Activated CD4-positive, alpha-beta T cell treated with anti-CD3 and anti-CD28 coated beads for 36 hours (primary cell): ENCODE results near the gene PARP8. TPM values are rescaled to one million over a fixed set of nuclear protein-coding genes. Genes with fewer than 3 reads are reported as not detected.
"Not testable (repeated sequence)": the region's sequence is repeated elsewhere in the genome, so short reads cannot be mapped to it uniquely, and the experiment has no call there.

Source experiments
- ATAC-seq: fragments of 200-7000 bp; cut with Tn5 transposase; one replicate; pipeline ENCODE4 v1.10.0; 2021; ENCODE audit warnings: mild to moderate bottlenecking, moderate library complexity
- CTCF ChIA-PET: fragments of 350-600 bp; sonication (Branson Sonifier 250); formaldehyde crosslinking; loops from one replicate; lab custom pipeline; 2021; ENCODE audit warnings: antibody characterized with exemption; lab: Charles Lee
- POLR2A ChIA-PET: fragments of 350-600 bp; sonication (Branson Sonifier 250); formaldehyde crosslinking; loops from one replicate; lab custom pipeline; 2021; ENCODE audit warnings: antibody characterized with exemption, inconsistent platforms; lab: Charles Lee
- DNase-seq: peaks from one replicate; pipeline ENCODE4 v3.0.0-alpha.2; 2020
- H3K27ac Mint-ChIP-seq: one replicate; pipeline ENCODE4 v1.8.0; 2021; ENCODE audit warnings: mixed read lengths
- H3K27me3 Mint-ChIP-seq: one replicate; pipeline ENCODE4 v1.8.0; 2021; ENCODE audit warnings: mixed read lengths
- H3K36me3 Mint-ChIP-seq: one replicate; pipeline ENCODE4 v1.8.0; 2021; ENCODE audit warnings: low read depth, mixed read lengths
- H3K4me1 Mint-ChIP-seq: one replicate; pipeline ENCODE4 v1.8.0; 2021; ENCODE audit warnings: mixed read lengths
- H3K4me3 Mint-ChIP-seq: one replicate; pipeline ENCODE4 v1.8.0; 2021; ENCODE audit warnings: mild to moderate bottlenecking, moderate library complexity, mixed read lengths
- H3K9me3 Mint-ChIP-seq: one replicate; pipeline ENCODE4 v1.8.0; 2021; ENCODE audit warnings: low read depth, mixed read lengths
- intact Hi-C, 2 experiments: fragments of 100-400 bp; cut with DNase I in 1 of 2; cut with micrococcal nuclease in 1 of 2; formaldehyde crosslinking; loops; one replicate each; pipeline versions ENCODE4 v1.14.2 to v1.15.1; 2022 to 2024; cut with DNase I, micrococcal nuclease
- total RNA-seq, 2 experiments: library from RNA; stranded (reverse); gene quantifications; one replicate each; pipeline ENCODE4 v1.2.3, GENCODE V29; 2021

The PARP8 gene
- total RNA-seq, 2 experiments from 2014 or later = 31.7 to 38.8 TPM

- Mint-ChIP-seq H3K27ac (no peak overlapping the region), H3K36me3 (peaks cover 50% of the 10 kb centered on the region), H3K9me3 (peaks cover 5% of the 10 kb centered on the region), H3K4me1 (peaks cover 38% of the 10 kb centered on the region), H3K27me3 (no peaks in the 10 kb centered on the region), H3K4me3 (no peak overlapping the region)
- POLR2A ChIA-PET = no interaction called here
- DNase-seq (no peak), ATAC-seq (no peak)
- CTCF ChIA-PET = no interaction called here
- intact Hi-C loops = no loop called here
Measured at GRCh38 chr5:50770441-50770840, 104.0 kb downstream of the PARP8 start.

GRCh38 chr5:50774446-50775175 lies 108.2 kb downstream of the PARP8 start:
- CTCF ChIA-PET, H3K27ac Mint-ChIP-seq, DNase-seq, intact Hi-C loops, H3K27me3 Mint-ChIP-seq, POLR2A ChIA-PET, ATAC-seq, H3K4me3 Mint-ChIP-seq, H3K9me3 Mint-ChIP-seq: not testable (repeated sequence)
- Mint-ChIP-seq H3K36me3 (peaks cover 51% of the 10 kb centered on the region), H3K4me1 (peaks cover 15% of the 10 kb centered on the region)

- CTCF ChIA-PET = no interaction called here
- peaks cover 29% of the 10 kb centered on the region for H3K36me3 Mint-ChIP-seq
- H3K9me3 Mint-ChIP-seq = no peaks in the 10 kb centered on the region
- peaks cover 6% of the 10 kb centered on the region for H3K4me1 Mint-ChIP-seq
- POLR2A ChIA-PET = no interaction called here
- intact Hi-C loops = no loop called here
- H3K27me3 Mint-ChIP-seq = no peaks in the 10 kb centered on the region
- ATAC-seq (no peak), DNase-seq (no peak)
- H3K4me3 Mint-ChIP-seq = no peak overlapping the region
- peak overlapping the region; percentile 66 for H3K27ac Mint-ChIP-seq
Measured at GRCh38 chr5:50786073-50786472, 119.6 kb downstream of the PARP8 start.

GRCh38 chr5:50791813-50792212 lies 125.4 kb downstream of the PARP8 start:
- Mint-ChIP-seq H3K27me3 (no peaks in the 10 kb centered on the region), H3K27ac (no peak overlapping the region), H3K36me3 (peaks cover 31% of the 10 kb centered on the region), H3K4me1 (no peaks in the 10 kb centered on the region), H3K4me3 (no peak overlapping the region), H3K9me3 (no peaks in the 10 kb centered on the region)
- ChIA-PET POLR2A (no interaction called here), CTCF (no interaction called here)
- DNase-seq = no peak
- ATAC-seq = no peak
- intact Hi-C loops = no loop called here

GRCh38 chr5:50792843-50793242 lies 126.4 kb downstream of the PARP8 start:
- ChIA-PET POLR2A (no interaction called here), CTCF (no interaction called here)
- no peaks in the 10 kb centered on the region for H3K4me1 Mint-ChIP-seq
- no peaks in the 10 kb centered on the region for H3K9me3 Mint-ChIP-seq
- H3K36me3 Mint-ChIP-seq = peaks cover 27% of the 10 kb centered on the region
- ATAC-seq (no peak), DNase-seq (no peak)
- intact Hi-C loops = no loop called here
- no peaks in the 10 kb centered on the region for H3K27me3 Mint-ChIP-seq
- H3K27ac Mint-ChIP-seq = no peak overlapping the region
- H3K4me3 Mint-ChIP-seq = no peak overlapping the region

GRCh38 chr5:50794812-50795211 lies 128.4 kb downstream of the PARP8 start:
- Mint-ChIP-seq H3K27me3 (no peaks in the 10 kb centered on the region), H3K27ac (no peak overlapping the region), H3K4me3 (no peak overlapping the region), H3K9me3 (no peaks in the 10 kb centered on the region), H3K4me1 (no peaks in the 10 kb centered on the region), H3K36me3 (peaks cover 35% of the 10 kb centered on the region)
- DNase-seq (no peak), ATAC-seq (no peak)
- POLR2A ChIA-PET = no interaction called here
- CTCF ChIA-PET = interaction anchor here (1.1 kb wide), 1 partner anchor 168 kb away, joined by 4 read pairs; no protein-coding TSS in a partner anchor
- intact Hi-C loops = no loop called here

- intact Hi-C loops = no loop called here
Measured at GRCh38 chr5:50798002-50798401, 131.6 kb downstream of the PARP8 start.

GRCh38 chr5:50799596-50799995 lies 133.2 kb downstream of the PARP8 start:
- Mint-ChIP-seq H3K4me3 (no peak overlapping the region), H3K9me3 (peaks cover 16% of the 10 kb centered on the region), H3K27ac (no peak overlapping the region), H3K4me1 (no peaks in the 10 kb centered on the region), H3K36me3 (peaks cover 63% of the 10 kb centered on the region), H3K27me3 (no peaks in the 10 kb centered on the region)
- intact Hi-C loops = no loop called here
- POLR2A ChIA-PET = no interaction called here
- CTCF ChIA-PET = no interaction called here
- DNase-seq = no peak
- no peak for ATAC-seq

More at GRCh38 chr5:50798002-50798401, 131.6 kb downstream of the PARP8 start:
- POLR2A ChIA-PET = no interaction called here
- peaks cover 9% of the 10 kb centered on the region for H3K9me3 Mint-ChIP-seq
- no peaks in the 10 kb centered on the region for H3K4me1 Mint-ChIP-seq
- no peak for ATAC-seq
- CTCF ChIA-PET = no interaction called here
- H3K27ac Mint-ChIP-seq = no peak overlapping the region
- H3K4me3 Mint-ChIP-seq = no peak overlapping the region
- H3K36me3 Mint-ChIP-seq = peaks cover 50% of the 10 kb centered on the region
- H3K27me3 Mint-ChIP-seq = no peaks in the 10 kb centered on the region
- no peak for DNase-seq

- no peak for DNase-seq
- CTCF ChIA-PET = no interaction called here
- no peak overlapping the region for H3K27ac Mint-ChIP-seq
- no peaks in the 10 kb centered on the region for H3K27me3 Mint-ChIP-seq
- peaks cover 57% of the 10 kb centered on the region for H3K36me3 Mint-ChIP-seq
- H3K4me1 Mint-ChIP-seq = no peaks in the 10 kb centered on the region
- H3K4me3 Mint-ChIP-seq = no peak overlapping the region
- POLR2A ChIA-PET = no interaction called here
- intact Hi-C loops = loop anchor here in 1 of 2 experiments (5.0 kb wide), 1 partner anchor 52 kb away; no protein-coding TSS in a partner anchor
- no peak for ATAC-seq
- peaks cover 16% of the 10 kb centered on the region for H3K9me3 Mint-ChIP-seq
Measured at GRCh38 chr5:50800410-50800809, 134.0 kb downstream of the PARP8 start.

GRCh38 chr5:50807661-50808060 lies 141.2 kb downstream of the PARP8 start:
- CTCF ChIA-PET = interaction anchor here (0.7 kb wide), 2 partner anchors 40 to 116 kb away, joined by 3 read pairs; no protein-coding TSS in a partner anchor
- ATAC-seq (no peak), DNase-seq (no peak)
- peaks cover 62% of the 10 kb centered on the region for H3K36me3 Mint-ChIP-seq
- POLR2A ChIA-PET = no interaction called here
- H3K27me3 Mint-ChIP-seq = no peaks in the 10 kb centered on the region
- no peak overlapping the region for H3K27ac Mint-ChIP-seq
- intact Hi-C loops = no loop called here
- H3K4me1 Mint-ChIP-seq = no peaks in the 10 kb centered on the region
- H3K9me3 Mint-ChIP-seq = peaks cover 15% of the 10 kb centered on the region
- no peak overlapping the region for H3K4me3 Mint-ChIP-seq

- Mint-ChIP-seq H3K27ac (no peak overlapping the region), H3K4me3 (no peak overlapping the region), H3K36me3 (peaks cover 55% of the 10 kb centered on the region), H3K9me3 (peaks cover 8% of the 10 kb centered on the region), H3K4me1 (no peaks in the 10 kb centered on the region), H3K27me3 (no peaks in the 10 kb centered on the region)
- intact Hi-C loops = no loop called here
- POLR2A ChIA-PET = no interaction called here
- DNase-seq (no peak), ATAC-seq (no peak)
- CTCF ChIA-PET = interaction anchor here (0.7 kb wide), 2 partner anchors 41 to 115 kb away, joined by 3 read pairs; no protein-coding TSS in a partner anchor
Measured at GRCh38 chr5:50808406-50808805, 142.0 kb downstream of the PARP8 start.

- H3K9me3 Mint-ChIP-seq, H3K27me3 Mint-ChIP-seq, ATAC-seq, H3K4me1 Mint-ChIP-seq, H3K4me3 Mint-ChIP-seq, intact Hi-C loops, CTCF ChIA-PET, POLR2A ChIA-PET, DNase-seq, H3K27ac Mint-ChIP-seq: not testable (repeated sequence)
- H3K36me3 Mint-ChIP-seq = peaks cover 39% of the 10 kb centered on the region
Measured at GRCh38 chr5:50811746-50812145, 145.3 kb downstream of the PARP8 start.
